ENCODE results near the gene PLD3.

Gene PLD3

DNA sequence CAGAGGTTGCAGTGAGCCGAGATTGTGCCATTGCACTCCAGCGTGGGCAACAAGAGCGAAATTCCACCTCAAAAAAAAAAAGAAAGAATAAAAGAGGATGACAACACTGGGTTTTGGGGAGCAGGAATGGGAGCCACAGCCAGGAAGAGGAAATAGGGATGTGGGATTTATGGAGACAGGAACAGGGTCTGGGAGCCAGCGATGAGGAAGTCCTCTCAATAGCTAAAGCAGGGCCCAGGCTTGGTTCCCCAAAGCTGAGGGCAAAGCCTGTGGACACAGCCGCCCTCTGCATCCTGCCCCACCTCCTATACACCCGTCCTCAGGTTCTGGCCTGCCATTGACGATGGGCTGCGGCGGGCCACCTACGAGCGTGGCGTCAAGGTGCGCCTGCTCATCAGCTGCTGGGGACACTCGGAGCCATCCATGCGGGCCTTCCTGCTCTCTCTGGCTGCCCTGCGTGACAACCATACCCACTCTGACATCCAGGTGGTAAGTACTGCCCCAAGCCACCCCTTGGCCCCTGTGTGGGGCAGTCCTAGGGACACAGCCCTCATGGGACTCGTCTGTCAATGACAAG is 27.9 kb downstream of the PLD3 start:
- H3K9ac ChIP-seq (ENCODE audit: low read depth, low read length, poor library complexity, severe bottlenecking) = no peak overlapping the region
- TF ChIP-seq, protein P1, sequence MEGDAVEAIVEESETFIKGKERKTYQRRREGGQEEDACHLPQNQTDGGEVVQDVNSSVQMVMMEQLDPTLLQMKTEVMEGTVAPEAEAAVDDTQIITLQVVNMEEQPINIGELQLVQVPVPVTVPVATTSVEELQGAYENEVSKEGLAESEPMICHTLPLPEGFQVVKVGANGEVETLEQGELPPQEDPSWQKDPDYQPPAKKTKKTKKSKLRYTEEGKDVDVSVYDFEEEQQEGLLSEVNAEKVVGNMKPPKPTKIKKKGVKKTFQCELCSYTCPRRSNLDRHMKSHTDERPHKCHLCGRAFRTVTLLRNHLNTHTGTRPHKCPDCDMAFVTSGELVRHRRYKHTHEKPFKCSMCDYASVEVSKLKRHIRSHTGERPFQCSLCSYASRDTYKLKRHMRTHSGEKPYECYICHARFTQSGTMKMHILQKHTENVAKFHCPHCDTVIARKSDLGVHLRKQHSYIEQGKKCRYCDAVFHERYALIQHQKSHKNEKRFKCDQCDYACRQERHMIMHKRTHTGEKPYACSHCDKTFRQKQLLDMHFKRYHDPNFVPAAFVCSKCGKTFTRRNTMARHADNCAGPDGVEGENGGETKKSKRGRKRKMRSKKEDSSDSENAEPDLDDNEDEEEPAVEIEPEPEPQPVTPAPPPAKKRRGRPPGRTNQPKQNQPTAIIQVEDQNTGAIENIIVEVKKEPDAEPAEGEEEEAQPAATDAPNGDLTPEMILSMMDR (conservative IDR thresholded peaks at IDR 0.05; ENCODE audit: low read length) = no peak
- no peak for TF ChIP-seq EZH2phosphoT487 (IDR thresholded peaks at IDR 0.05; ENCODE audit: borderline replicate concordance)
- H3F3A ChIP-seq (ENCODE audit: low read depth) = no peaks in the 10 kb centered on the region
- no peak overlapping the region for H3K4me3 ChIP-seq (ENCODE audit: low read length, poor library complexity, severe bottlenecking)
- H2AFZ ChIP-seq (ENCODE audit: low read length) = no peak overlapping the region
- no peak overlapping the region for H3K4me2 ChIP-seq (ENCODE audit: low read depth, low read length, poor library complexity, severe bottlenecking)
- H3K36me3 ChIP-seq (ENCODE audit: insufficient read depth, low read length) = no peaks in the 10 kb centered on the region
- H3K4me1 ChIP-seq (ENCODE audit: insufficient read depth, low read length, poor library complexity, severe bottlenecking) = no peaks in the 10 kb centered on the region
- no peaks in the 10 kb centered on the region for H3K79me2 ChIP-seq (ENCODE audit: insufficient read depth, low read length)
- no peaks in the 10 kb centered on the region for H3K9me3 ChIP-seq (ENCODE audit: insufficient read depth, low read depth, low read length)
- no peaks in the 10 kb centered on the region for H3K27me3 ChIP-seq (ENCODE audit: insufficient read depth, low read length, poor library complexity, severe bottlenecking)
- no peaks in the 10 kb centered on the region for H4K20me1 ChIP-seq (ENCODE audit: insufficient read depth, low read length, poor library complexity, severe bottlenecking)
- H3K9me2 ChIP-seq (replicated peaks; ENCODE audit: low read depth, low read length) = no peaks in the 10 kb centered on the region

DNA sequence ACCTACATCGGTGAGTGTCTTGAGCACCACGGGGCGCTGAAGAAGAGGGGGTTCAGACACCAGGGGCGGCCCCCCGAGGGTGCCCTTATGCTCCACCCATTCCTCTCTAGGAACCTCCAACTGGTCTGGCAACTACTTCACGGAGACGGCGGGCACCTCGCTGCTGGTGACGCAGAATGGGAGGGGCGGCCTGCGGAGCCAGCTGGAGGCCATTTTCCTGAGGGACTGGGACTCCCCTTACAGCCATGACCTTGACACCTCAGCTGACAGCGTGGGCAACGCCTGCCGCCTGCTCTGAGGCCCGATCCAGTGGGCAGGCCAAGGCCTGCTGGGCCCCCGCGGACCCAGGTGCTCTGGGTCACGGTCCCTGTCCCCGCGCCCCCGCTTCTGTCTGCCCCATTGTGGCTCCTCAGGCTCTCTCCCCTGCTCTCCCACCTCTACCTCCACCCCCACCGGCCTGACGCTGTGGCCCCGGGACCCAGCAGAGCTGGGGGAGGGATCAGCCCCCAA is 29.4 kb downstream of the PLD3 start:
- H3K4me2 ChIP-seq (ENCODE audit: low read depth, low read length, poor library complexity, severe bottlenecking) = no peak overlapping the region
- H3K9me3 ChIP-seq (ENCODE audit: insufficient read depth, low read depth, low read length) = no peaks in the 10 kb centered on the region
- no peak for TF ChIP-seq EZH2phosphoT487 (IDR thresholded peaks at IDR 0.05; ENCODE audit: borderline replicate concordance)
- TF ChIP-seq, protein P1 (conservative IDR thresholded peaks at IDR 0.05; ENCODE audit: low read length) = no peak
- no peak overlapping the region for H2AFZ ChIP-seq (ENCODE audit: low read length)
- H3K9ac ChIP-seq (ENCODE audit: low read depth, low read length, poor library complexity, severe bottlenecking) = no peak overlapping the region
- H3K9me2 ChIP-seq (replicated peaks; ENCODE audit: low read depth, low read length) = no peaks in the 10 kb centered on the region
- no peaks in the 10 kb centered on the region for H3K4me1 ChIP-seq (ENCODE audit: insufficient read depth, low read length, poor library complexity, severe bottlenecking)
- no peaks in the 10 kb centered on the region for H3K27me3 ChIP-seq (ENCODE audit: insufficient read depth, low read length, poor library complexity, severe bottlenecking)
- no peak overlapping the region for H3K4me3 ChIP-seq (ENCODE audit: low read length, poor library complexity, severe bottlenecking)
- H3K36me3 ChIP-seq (ENCODE audit: insufficient read depth, low read length) = no peaks in the 10 kb centered on the region
- H4K20me1 ChIP-seq (ENCODE audit: insufficient read depth, low read length, poor library complexity, severe bottlenecking) = no peaks in the 10 kb centered on the region
- no peaks in the 10 kb centered on the region for H3F3A ChIP-seq (ENCODE audit: low read depth)
- H3K79me2 ChIP-seq (ENCODE audit: insufficient read depth, low read length) = no peaks in the 10 kb centered on the region

DNA sequence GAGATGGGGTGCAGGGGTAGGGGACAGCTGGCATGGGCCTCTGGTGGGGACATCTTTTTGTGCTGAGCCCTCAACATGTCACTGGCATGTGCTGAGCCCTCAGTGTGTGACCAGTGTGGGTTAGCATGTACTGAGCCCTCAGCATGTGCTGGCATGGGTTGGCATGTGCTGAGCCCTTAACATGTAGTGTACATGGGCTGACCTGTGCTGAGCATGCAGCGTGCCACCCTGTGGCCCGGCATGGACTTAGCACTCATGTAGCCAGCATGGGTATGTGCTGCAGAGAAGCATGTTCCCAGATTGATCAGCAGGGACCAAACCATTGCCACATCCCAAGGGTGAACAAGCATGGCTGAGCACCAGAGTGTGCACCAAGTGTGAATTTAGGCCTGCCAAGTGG is 30.0 kb downstream of the PLD3 start:
- no peak overlapping the region for H3K4me2 ChIP-seq (ENCODE audit: low read depth, low read length, poor library complexity, severe bottlenecking)
- no peak overlapping the region for H2AFZ ChIP-seq (ENCODE audit: low read length)
- H3K36me3 ChIP-seq (ENCODE audit: insufficient read depth, low read length) = no peaks in the 10 kb centered on the region
- no peaks in the 10 kb centered on the region for H3K4me1 ChIP-seq (ENCODE audit: insufficient read depth, low read length, poor library complexity, severe bottlenecking)
- no peak overlapping the region for H3K9ac ChIP-seq (ENCODE audit: low read depth, low read length, poor library complexity, severe bottlenecking)
- no peaks in the 10 kb centered on the region for H3F3A ChIP-seq (ENCODE audit: low read depth)
- H3K9me3 ChIP-seq (ENCODE audit: insufficient read depth, low read depth, low read length) = no peaks in the 10 kb centered on the region
- H3K9me2 ChIP-seq (replicated peaks; ENCODE audit: low read depth, low read length) = no peaks in the 10 kb centered on the region
- H3K4me3 ChIP-seq (ENCODE audit: low read length, poor library complexity, severe bottlenecking) = no peak overlapping the region
- no peaks in the 10 kb centered on the region for H3K79me2 ChIP-seq (ENCODE audit: insufficient read depth, low read length)
- no peak for TF ChIP-seq EZH2phosphoT487 (IDR thresholded peaks at IDR 0.05; ENCODE audit: borderline replicate concordance)
- TF ChIP-seq, protein P1 (conservative IDR thresholded peaks at IDR 0.05; ENCODE audit: low read length) = no peak
- no peaks in the 10 kb centered on the region for H4K20me1 ChIP-seq (ENCODE audit: insufficient read depth, low read length, poor library complexity, severe bottlenecking)
- H3K27me3 ChIP-seq (ENCODE audit: insufficient read depth, low read length, poor library complexity, severe bottlenecking) = no peaks in the 10 kb centered on the region

All from Loucy (cell line).